Ammon's horn (tissue), 1 donor: ENCODE measurements around the gene AK8.

Experiments used
- DNase-seq: peaks from one replicate; pipeline ENCODE4 v3.0.0-alpha.2; 2016; ENCODE audit warnings: low spot score

The AK8 gene

DNA sequence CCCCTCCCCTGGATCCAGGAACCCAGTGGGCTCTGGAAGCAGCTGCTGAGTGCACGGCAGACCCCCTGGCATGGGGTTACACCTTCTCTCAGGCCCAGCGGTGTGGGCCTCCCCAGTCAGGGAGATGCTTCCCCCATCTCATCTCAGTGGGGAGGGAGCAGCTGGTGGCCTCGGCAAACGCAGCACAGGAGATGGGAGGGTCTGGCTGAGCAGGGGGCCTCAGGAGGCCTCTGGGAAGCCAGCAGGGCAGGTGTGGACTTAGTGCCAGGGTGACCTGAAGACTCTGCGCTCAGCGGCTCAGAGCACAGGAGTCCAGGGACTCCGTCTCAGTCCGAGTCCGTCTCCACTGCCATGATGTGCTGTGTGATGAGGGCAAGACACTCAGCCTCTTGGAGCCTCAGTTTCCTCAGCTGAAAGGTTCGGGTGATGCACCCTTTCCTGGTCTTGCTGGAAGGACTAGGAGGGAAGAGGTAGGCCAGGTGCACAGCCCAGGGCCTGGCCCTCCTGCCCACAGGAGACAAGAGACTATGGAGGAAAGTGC is 107.2 kb downstream of the AK8 start:
- DNase-seq: no peak

DNA sequence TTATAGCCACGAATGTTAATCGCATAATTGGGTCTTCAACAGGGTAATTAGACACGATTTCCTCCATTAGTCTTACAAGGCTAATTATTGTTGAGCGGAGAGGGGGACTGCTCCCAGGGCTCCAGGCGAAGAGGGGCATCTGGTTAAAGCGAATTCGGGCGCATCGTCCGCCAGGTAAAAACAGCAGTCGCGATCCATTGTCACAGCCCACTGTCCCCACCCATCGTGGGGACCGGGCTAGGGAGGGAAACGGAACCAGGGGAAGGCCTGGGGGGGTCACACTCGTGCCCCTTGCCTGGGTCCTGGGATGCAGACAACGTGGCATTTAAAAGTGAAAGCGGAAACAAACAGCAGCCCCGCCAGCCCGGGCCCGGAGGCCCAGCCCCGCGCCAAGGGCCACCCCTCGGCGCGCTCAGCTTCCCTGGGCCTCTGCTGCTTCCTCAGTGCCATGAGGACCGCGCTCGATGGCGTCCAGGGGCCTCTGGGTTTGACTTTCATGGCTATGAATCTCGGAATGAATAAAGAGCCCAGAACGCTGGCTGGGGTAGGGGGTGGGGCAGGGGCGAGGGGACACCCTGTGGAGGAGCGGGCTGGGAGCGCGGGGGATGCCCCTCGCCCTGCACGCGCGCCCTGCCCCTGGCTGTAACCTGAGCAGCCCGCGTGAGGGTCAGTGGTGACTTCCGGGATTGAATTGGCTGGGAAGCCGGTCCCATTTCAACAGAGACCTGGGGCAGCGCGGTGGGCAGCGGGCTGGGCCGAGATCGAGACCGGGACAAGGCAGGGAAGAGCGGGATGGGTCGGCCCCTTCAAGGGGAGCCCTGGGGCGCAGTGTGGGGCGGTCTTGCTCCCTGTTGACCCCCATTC is 107.9 kb downstream of the AK8 start:
- DNase-seq: peak; percentile 25

DNA sequence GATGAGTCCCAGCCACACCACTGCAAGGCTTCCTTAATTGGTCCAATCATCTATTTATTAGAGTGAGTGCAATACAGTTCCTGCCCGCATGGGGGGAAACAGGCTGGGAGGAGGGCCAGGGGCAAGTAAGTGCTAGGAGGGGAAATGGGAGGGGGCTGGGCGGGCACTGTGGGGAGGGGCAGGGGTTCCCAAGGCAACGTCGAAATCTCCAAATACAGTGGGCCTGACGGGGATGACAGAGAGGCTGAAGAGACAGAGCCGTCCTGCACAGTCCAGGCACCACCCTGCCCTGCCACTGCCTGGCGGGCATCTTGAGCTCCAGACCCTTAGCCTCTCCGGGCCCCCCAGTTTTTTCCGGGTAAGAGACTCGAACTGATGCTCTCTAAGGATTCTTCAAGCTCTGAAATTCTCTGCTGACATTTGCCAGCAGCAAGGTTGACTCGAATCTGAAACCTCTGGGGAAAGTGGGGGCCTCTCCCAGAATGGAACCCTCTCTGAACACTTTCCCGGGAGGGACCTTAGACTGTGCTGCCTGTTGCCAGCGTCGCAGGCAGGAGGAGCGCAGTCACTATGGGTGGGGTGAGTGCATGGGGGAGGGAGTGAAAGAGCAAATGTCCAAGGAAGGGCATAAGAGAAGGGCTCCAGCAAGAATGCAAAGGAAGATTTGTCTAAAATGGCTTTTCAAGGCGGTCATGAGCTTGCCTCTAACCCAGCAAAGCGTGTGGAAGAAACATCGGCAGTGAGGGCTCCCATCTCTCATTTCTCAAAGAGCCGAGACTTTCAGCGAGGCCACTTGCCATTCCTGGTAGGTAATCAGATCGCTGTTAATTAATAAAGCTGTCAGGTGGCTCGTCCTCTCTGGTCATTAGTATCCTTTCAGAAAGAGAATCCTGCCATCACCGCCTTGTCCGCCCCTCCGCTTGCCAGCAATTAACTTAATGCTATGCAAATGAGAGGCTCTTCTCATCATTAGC is 108.9 kb downstream of the AK8 start:
- DNase-seq: peak; percentile 27

DNA sequence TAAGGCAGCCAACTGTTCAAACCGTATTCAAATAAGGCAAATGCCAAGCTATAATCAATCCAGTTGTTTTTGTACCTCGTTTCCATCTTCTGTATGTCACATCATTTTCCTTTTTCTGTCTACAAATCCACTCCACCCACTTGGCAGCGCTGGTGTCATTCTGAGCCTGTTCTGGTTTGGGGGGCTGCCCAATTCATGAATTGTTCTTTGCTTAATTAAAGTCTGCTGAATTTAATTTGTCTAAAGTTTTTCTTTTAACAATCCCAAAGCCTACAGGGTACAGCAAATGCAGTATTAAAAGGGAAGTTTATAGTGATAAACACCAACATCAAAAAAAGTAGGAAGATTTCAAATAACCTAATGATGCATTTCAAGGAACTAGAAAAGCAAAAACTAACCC is 114.5 kb downstream of the AK8 start:
- no peak for DNase-seq

DNA sequence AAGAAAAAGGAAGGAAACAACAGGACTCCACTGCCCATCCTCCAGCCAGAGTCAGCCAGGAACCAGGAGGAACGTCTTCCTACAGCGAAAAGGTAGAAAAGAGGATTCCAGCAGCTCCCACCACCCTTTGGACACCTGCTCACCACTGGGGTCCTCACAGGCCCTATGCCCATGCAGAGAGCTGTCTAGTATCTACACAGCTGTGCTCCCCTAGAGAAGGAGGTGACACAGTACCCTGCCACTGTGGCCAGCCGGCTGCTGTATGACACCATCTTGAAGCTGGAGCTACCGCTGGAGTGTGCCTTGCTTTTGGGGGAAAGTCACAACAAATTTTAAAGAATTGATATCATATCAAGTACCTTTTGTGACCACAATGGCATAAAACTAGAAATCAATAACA is 115.2 kb downstream of the AK8 start:
- no peak for DNase-seq

DNA sequence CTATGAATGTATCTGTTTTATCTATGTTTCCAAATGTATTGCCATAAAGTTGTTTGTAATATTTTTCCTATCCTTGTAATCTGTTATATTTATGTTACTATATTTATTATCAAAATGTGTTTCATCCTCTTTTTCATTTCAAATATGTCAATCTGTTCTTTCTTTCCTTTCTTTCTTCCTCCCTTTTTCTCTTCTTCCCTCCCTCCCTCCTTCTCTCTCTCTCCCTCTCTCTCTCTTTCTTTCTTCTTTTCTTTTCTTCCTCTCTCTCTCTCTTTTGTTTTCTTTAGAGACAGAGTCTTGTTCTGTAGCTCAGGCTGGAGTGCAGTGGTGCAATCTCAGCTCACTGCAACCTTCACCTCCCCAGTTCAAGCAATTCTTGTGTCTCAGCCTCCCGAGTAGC is 116.5 kb downstream of the AK8 start:
- no peak for DNase-seq

DNA sequence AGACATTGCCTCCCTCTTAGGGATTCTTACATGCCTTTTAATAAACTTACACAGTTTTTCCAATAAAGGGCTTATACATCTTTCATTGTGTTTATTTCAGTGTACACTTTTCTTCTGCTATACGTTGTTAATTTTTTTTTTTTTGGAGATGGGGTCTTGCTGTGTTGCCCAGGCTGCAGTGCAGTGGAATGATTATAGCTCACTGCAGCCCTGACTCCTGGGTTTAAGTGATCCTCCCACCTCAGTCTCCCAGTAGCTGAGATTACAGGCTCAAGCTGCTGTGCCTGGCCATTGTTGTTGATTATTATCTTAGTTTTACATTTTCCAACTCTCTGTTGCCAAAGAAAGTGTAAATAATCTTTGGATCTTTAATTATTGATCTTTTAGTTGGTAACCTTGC is 118.0 kb downstream of the AK8 start:
- DNase-seq: no peak

DNA sequence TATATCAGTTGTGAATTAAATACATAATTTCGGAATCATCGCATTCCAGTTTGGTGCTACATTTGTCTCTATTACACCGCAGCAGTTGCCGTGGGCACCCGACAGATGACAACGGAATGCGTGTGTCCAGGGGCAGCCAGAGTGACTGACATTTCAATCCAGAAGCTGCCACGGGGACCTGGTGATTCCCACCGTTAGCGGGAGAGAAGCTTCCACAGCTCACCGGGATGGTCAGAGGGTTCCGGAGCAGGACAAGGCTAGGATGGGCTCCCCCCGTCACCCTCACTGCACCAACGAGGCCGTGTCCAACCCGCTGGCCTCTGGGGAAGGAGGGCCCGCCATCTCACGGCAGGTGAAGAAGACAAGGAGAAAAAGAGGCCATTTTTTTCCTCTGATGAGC is 121.1 kb downstream of the AK8 start:
- no peak for DNase-seq

DNA sequence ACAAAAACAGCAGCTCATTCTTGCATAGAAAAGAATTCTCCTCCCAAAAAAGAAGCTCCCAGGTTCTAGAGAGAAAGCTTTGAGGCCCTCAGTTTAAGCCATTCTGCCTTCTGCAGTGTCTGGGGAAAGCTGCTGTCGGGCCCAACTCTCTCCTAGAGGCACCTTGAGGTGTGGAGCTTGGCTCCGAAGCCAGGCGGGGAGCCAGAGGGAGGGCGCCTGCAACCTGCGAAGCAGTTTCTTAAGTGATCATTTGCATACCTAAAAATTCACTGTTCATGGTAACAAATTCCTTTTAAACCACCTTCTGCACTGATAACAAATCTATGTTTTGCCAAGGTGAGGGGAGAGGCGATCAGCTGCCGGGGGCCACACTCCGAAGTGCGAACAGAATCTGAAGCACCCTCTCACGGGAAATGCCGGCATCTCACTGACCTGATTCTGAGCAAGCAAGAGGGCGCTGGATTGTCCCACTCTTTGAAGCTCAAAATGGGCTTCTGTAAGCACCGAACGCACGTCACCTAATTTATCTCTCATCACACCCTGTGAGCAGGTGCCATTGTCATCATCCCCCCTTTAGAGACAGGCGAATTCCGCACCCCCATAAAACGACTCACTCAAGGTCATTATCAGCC is 121.8 kb downstream of the AK8 start:
- DNase-seq: no peak

DNA sequence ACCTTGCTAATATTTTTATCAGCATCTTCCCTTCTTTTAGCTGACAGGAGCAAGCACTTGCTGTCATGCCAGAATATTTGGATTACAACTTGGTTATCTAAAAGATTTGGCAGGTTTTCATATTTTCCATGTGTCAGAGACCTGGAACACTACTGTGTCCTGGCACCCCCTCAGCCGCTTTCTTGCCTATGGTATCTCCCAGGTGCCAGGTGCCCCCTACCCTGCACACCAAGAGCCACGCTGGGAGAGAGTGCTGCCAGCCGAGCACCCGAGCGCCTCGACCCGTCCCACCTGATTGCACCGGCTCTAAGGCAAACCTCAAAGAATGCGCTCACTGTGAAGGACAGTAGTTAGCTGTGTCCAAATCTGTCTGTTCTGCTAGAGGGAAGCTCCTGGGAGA is 123.0 kb downstream of the AK8 start:
- no peak for DNase-seq

DNA sequence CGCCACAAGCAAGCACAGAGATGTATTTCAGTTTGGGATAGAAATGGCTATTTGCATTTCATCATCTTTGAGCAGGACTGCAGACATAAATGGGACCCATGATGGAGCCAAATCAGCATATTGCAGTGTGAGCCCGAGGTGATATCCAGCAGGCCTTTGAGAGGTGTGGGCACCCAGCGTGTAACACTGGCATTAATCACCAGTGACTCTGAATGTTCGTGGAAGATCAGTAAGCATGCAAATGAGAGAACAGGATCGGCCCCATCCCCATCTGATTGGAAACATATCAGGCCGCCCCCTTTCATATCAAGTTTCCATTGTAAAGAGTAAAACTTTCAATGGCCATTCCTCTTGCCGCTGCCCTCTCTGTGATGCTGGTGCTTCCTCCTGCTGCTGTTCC is 123.8 kb downstream of the AK8 start:
- DNase-seq: no peak

DNA sequence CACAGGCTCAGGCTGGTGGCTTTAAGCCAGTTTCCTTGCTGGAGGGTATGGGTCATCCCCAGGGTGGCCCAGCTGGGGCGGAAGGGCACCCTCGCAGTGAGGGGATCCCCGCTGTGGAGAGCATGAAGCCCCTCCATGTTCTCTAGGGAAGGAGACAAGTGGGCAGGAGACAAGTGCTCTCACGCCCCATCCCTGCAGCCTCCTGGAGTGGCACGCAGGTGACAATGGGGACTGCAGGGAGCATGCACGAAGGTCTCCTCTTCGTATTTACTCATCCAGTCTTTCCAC is 124.5 kb downstream of the AK8 start:
- DNase-seq: no peak

DNA sequence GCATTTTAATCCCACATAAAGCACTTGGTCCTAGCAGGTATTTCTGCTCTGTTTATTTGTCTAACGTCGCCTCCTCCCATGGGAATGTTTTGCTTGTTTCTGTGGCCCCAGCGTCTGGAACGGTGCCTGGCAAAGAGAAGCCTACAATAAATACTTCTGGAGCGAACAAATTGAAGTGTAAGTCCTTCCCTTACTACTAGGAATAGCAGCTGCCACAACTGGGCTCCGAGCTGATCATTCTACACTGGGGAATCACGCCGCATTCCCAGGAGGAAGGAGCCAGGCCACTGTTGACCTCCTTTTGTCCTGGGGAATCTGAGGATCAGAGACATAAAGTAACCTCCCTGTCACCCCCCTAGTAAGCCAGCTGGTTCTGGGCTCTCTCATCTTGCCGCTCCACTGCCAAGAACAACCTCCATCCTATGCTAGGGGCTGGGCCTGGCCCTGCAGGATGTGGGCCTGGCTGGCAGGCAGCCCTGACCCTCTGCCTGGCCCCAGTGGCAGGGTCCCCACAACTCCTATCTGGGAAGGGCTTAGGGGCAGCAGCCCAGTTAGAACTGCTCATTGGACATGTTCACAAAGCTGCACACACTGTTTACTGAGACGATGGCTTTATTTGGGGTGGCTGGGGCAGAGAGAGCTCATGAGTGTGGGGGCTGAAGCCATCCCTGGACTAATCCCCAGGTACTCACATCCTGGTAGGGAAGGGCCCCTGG is 125.0 kb downstream of the AK8 start:
- no peak for DNase-seq

DNA sequence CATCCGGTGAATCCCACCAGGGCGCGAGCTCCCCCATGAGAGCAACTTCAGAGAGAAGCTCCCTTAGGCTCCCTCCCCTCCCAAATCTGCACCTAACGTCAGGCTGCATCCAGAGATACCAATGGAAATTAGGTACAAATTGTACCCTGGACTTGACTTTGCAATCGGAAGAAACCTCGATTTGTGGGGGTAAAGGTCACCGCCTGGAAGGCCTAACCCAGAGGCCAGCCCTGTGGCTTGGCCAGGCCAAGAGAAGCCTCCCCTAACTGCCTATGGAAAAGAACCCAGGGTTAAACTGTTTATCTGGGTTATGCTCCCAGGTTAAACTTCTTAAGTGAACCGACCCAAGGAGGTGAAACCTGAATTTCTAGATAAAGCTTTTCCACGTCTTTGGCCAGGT is 127.4 kb downstream of the AK8 start:
- no peak for DNase-seq

DNA sequence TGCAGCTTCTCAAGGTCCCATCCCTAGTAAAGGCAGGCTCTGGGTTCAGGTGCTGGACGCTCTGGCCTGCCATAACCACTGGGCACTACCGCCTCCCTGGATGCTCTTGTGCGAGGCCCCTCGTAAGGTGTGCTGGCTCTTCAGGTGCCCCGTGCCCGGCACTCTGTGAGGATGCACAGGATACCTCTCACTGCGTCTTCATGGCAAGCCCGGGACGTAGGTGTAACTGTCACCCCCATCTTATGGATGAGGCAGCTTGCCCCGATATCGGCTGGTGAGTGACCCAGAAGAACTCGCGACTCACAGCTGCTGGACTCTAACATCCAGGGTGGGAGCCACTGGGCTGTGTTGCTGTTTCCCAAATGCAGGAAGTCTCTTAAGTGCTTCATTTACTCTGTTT is 128.8 kb downstream of the AK8 start:
- DNase-seq: no peak

DNA sequence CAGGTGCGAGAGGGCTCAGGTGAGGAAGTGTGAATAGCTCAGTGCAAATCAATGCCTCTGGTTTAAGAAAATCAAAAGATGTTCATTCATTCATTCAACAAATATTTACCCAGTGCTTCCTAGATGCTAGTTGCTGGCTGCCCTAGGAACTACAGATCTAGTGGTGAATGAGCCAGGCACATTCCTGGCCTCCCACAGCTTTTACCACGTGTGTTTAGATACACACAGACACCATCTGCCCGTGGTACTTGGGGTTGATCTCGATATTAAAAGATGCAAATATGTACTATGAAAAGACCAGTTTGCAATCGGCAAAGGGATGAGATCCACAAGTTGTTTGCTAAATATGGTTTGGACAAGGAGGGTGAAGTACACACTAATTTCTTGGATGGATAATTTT is 129.6 kb downstream of the AK8 start:
- peak; percentile 32 for DNase-seq

DNA sequence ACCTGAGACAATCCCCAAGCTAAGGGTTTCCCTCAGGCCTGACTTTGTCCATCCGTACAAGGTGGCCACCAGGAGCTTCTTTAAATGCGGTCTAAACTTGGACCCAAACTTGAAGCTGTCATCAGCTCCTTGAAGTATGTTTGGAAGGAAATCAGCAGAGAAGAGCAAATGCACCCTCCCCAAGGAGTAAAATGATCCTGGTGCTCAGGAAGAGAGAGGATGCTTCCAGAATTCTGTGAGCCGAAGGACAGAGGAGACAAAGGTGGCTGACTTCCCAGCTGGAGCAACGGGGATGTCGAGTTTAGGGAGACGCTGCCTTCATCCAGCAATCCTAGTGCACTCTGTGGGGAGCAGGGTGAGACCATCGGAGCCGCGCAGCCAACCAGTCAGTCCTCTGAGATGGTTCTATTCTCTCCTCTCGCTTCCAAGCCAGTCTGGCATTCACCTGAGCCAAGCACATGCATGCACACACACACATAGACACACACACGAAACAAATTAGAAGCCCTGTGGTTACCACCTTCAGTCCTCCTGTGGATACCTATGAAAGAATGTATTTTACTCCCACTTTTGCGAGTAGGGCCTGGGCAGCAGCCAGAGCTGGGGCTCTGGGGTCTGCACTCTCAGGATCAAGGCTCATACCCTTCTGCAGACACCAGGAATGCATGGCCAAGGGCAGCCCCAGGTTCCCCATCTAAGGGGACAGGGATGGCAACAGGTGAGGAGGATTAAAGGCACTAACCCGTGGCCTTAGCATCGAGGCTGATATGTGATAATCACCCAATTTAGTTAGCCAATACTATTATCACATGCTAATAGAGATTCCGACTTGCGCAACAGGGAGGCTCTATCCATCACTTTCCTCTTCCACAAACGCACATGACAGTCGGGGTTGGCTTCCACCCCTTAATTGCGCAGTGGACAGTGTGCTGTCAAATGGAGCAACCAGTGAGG is 132.1 kb downstream of the AK8 start:
- no peak for DNase-seq

DNA sequence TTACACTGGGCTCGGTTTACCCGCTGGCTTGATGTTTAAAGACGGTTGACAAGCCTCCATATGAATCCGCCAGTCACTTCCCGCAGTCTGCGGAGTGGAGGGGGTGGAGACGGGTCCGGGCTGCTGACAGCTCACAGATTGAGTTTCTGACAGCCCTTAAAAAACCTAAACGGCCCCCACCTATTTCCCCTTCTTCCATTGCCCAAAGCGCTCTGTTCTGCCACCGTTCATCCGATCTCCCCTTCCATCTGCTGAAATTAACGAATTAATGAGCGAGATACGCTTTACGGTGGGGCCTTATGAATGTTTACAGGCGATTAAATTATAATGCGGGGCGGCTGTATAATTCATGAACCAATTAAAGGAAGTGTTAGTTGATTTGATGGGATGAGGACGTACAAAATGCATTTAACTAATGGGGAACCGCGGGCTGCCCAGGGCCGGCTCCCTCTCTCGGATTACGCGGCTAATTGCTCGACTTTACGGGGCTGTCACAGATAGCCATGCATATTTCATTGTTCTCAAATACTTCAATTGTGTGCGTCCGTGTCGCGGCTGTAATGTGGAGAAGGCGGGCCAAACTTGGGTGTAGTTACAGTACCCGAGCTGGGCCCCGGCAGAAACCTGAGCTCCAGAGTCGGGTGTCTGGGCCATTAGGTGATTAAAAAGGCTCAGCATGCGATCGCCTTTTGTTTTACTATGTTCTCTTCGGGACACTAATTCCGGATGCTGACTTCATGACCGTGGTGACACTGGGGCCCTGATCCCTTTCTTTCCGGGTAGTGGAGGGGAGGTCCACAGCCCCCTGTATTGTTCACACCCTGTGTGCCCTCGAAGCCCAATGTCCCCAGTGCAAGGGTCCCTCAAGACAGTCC is 133.0 kb downstream of the AK8 start:
- no peak for DNase-seq

DNA sequence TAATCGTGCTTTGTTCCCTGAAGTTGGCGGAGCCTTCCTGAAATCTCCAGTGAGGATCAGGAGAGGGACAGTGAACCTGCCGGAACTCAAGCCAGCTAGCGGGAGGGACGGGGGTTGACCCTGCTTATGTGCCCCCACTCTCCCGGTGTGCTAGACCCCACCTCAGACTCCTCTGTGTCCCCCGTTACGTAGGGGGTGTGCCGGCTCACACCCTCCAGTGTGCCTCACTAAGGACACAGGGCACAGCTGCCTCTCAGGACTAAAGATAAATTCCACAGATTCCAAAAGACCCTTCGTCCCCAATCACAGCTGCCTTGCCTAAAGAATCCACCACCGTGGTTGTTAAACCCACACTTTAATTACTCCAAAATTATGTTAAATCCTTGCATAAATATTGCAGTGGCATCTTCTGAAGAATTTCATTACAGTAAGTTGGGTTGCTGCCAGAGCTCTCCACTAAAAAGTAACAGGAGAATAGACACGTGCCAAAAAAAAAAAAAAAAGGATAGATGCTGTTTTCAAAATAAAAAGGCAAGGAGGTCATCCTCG is 134.1 kb downstream of the AK8 start:
- no peak for DNase-seq
